ENCODE measurements around the gene EOMES.

DNA sequence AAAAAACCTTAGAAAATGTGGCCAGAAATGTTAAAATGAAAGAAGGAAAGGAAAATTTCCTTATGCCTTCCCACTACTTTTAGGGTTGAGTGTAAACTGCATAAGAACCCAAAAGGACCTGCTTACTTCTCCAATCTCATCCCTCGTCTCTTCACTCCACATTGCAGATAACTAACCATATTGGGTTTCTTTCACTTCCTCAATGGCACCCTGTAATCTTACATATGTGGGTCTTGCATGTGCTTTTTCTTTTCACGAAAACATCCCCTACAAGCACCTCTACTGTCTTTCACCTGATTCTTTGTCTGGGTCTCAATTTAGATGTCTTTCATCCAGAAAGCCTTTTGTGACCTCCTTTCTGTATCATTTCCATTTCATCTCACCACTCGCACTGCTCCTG lies 23.1 kb downstream of the EOMES start:
- TF ChIP-seq, protein P1, sequence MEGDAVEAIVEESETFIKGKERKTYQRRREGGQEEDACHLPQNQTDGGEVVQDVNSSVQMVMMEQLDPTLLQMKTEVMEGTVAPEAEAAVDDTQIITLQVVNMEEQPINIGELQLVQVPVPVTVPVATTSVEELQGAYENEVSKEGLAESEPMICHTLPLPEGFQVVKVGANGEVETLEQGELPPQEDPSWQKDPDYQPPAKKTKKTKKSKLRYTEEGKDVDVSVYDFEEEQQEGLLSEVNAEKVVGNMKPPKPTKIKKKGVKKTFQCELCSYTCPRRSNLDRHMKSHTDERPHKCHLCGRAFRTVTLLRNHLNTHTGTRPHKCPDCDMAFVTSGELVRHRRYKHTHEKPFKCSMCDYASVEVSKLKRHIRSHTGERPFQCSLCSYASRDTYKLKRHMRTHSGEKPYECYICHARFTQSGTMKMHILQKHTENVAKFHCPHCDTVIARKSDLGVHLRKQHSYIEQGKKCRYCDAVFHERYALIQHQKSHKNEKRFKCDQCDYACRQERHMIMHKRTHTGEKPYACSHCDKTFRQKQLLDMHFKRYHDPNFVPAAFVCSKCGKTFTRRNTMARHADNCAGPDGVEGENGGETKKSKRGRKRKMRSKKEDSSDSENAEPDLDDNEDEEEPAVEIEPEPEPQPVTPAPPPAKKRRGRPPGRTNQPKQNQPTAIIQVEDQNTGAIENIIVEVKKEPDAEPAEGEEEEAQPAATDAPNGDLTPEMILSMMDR (conservative IDR thresholded peaks at IDR 0.05; ENCODE audit: low read depth, low read length): no peak
- no peak for TF ChIP-seq POLR2A (IDR thresholded peaks at IDR 0.05; ENCODE audit: low read depth, low read length)
- TF ChIP-seq, protein P2, sequence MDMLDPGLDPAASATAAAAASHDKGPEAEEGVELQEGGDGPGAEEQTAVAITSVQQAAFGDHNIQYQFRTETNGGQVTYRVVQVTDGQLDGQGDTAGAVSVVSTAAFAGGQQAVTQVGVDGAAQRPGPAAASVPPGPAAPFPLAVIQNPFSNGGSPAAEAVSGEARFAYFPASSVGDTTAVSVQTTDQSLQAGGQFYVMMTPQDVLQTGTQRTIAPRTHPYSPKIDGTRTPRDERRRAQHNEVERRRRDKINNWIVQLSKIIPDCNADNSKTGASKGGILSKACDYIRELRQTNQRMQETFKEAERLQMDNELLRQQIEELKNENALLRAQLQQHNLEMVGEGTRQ (IDR thresholded peaks at IDR 0.05; ENCODE audit: low read depth, low read length): no peak
- TF ChIP-seq MAFK (IDR thresholded peaks at IDR 0.05; ENCODE audit: low read depth, low read length): no peak
- TF ChIP-seq RCOR1 (IDR thresholded peaks at IDR 0.05; ENCODE audit: insufficient replicate concordance, low read length): no peak
- TF ChIP-seq FOS (IDR thresholded peaks at IDR 0.05; ENCODE audit: low read depth, low read length): no peak
- no peak for TF ChIP-seq CEBPB (IDR thresholded peaks at IDR 0.05; ENCODE audit: low read depth, low read length)
- no peak for TF ChIP-seq MXI1 (IDR thresholded peaks at IDR 0.05; ENCODE audit: borderline replicate concordance, low read depth, low read length)
- TF ChIP-seq NFE2L2 (IDR thresholded peaks at IDR 0.05; ENCODE audit: low read depth, low read length): no peak
- no peak for TF ChIP-seq RAD21 (IDR thresholded peaks at IDR 0.05; ENCODE audit: low read length)
